ENCODE data around the gene RFC5. TPM values are rescaled to one million over a fixed set of nuclear protein-coding genes. Genes with fewer than 3 reads are reported as not detected.

The RFC5 gene
- total RNA-seq = 10 to 100 TPM in 7 of 8 experiments, 1 to 10 TPM in 1; 4.9 to 37.4 (median 15.9) TPM

GRCh38 chr12:118016424-118017264 lies at the start of gene RFC5:
Gene RFC5, plus strand, starts transcription at chr12:118016703. Its CDS starts 125 bp downstream, at chr12:118016828.
- in situ Hi-C loops (cut with MboI; ENCODE audit: low pct_unique_long_range_greater_than_20kb in 2 of 9, low sequenced_read_pairs in 9 of 9, unreplicated experiment in 9 of 9) = no loop called here
- 0 to 7% (median 0%) methylated on average over 1 to 13 of the region's 61 CpGs; no CpG with 5 or more reads in 1 of the 10 experiments for WGBS, 10 experiments
- ATAC-seq (replicated peaks in 6 of 8) = peak; percentile 97 to 99 (median 99)
- Histone ChIP-seq H3K27ac (peak within 1 kb of the TSS in 1 of 2 donors; percentile 73), H3K4me1 (replicated peaks in 1 of 2) (peaks cover 13 to 17% of the 10 kb centered on the region in 2 donors), H3K4me3 (peak within 1 kb of the TSS; percentile 55 to 70 (median 68))

- Histone ChIP-seq H3K27ac (no peak overlapping the region), H3K4me3 (peak overlapping the region in 4 of 5 donors; percentile 52 to 68 (median 64)), H3K4me1 (replicated peaks in 1 of 2) (peaks cover 0 to 5% of the 10 kb centered on the region in 2 donors)
- 0 to 61% (median 39%) methylated on average over 1 to 4 of the region's 4 CpGs; no CpG with 5 or more reads in 1 of the 10 experiments for WGBS, 10 experiments
- in situ Hi-C loops (cut with MboI; ENCODE audit: low pct_unique_long_range_greater_than_20kb in 2 of 9, low sequenced_read_pairs in 9 of 9, unreplicated experiment in 9 of 9) = no loop called here
- ATAC-seq (replicated peaks in 6 of 8) = no peak
Measured at GRCh38 chr12:117967043-117967442, 49.5 kb upstream of the RFC5 start.

GRCh38 chr12:117967512-117967911 lies 49.0 kb upstream of the RFC5 start:
- H3K4me1 ChIP-seq (replicated peaks in 1 of 2) = peaks cover 0 to 5% of the 10 kb centered on the region in 2 donors
- in situ Hi-C loops (cut with MboI; ENCODE audit: low pct_unique_long_range_greater_than_20kb in 2 of 9, low sequenced_read_pairs in 9 of 9, unreplicated experiment in 9 of 9) = no loop called here
- no peak for ATAC-seq (replicated peaks in 6 of 8)
- H3K27ac ChIP-seq = no peak overlapping the region
- peak overlapping the region; percentile 46 to 68 (median 62) for H3K4me3 ChIP-seq
- WGBS, 10 experiments = 0 to 67% (median 19%) methylated on average over 1 to 9 of the region's 12 CpGs; no CpG with 5 or more reads in 2 of the 10 experiments

GRCh38 chr12:117968151-117968789 lies 48.2 kb upstream of the RFC5 start:
- Histone ChIP-seq H3K4me1 (replicated peaks in 1 of 2) (peaks cover 0 to 5% of the 10 kb centered on the region in 2 donors), H3K4me3 (peak overlapping the region; percentile 46 to 68 (median 62)), H3K27ac (peak overlapping the region; percentile 47 to 52)
- WGBS, 10 experiments = 0 to 10% (median 0%) methylated on average over 2 to 4 of the region's 10 CpGs; no CpG with 5 or more reads in 5 of the 10 experiments
- ATAC-seq (replicated peaks in 6 of 8) = no peak
- in situ Hi-C loops (cut with MboI; ENCODE audit: low pct_unique_long_range_greater_than_20kb in 2 of 9, low sequenced_read_pairs in 9 of 9, unreplicated experiment in 9 of 9) = no loop called here

- peak; percentile 64 to 97 (median 96) for ATAC-seq (replicated peaks in 6 of 8)
- H3K4me1 ChIP-seq (replicated peaks in 1 of 2) = peaks cover 0 to 5% of the 10 kb centered on the region in 2 donors
- WGBS, 10 experiments = 0 to 7% (median 0%) methylated on average over 1 to 11 of the region's 86 CpGs; no CpG with 5 or more reads in 5 of the 10 experiments
- in situ Hi-C loops (cut with MboI; ENCODE audit: low pct_unique_long_range_greater_than_20kb in 2 of 9, low sequenced_read_pairs in 9 of 9, unreplicated experiment in 9 of 9) = no loop called here
- H3K27ac ChIP-seq = peak within 1 kb of the TSS; percentile 47 to 52
- peak within 1 kb of the TSS; percentile 46 to 68 (median 62) for H3K4me3 ChIP-seq
Measured at GRCh38 chr12:117968826-117969659, 47.5 kb upstream of the RFC5 start, which contains the start of gene KSR2. Gene KSR2, minus strand, starts transcription at chr12:117968990. Its CDS starts 735 bp downstream, at chr12:117968255.

DNA sequence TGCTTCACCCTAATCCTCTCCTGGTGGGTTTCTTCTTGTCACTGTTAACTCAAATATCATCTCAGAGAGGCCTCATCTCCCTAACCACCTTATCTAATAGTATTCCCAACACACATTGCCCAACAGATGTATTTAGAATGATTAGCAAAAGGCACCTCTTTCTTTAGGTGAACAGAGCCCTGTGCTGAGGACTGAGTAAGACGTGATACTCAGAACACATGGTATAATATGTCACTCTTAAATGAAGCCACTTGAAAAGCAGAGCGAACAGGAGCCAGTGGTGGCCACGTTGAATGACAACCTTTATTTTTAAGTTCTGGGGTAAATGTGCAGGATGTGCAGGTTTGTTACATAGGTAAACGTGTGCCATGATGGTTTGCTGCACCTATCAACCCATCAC lies 46.2 kb upstream of the RFC5 start:
- in situ Hi-C loops (cut with MboI; ENCODE audit: low pct_unique_long_range_greater_than_20kb in 2 of 9, low sequenced_read_pairs in 9 of 9, unreplicated experiment in 9 of 9) = no loop called here
- no peak overlapping the region for H3K4me3 ChIP-seq
- ATAC-seq (replicated peaks in 6 of 8) = no peak
- H3K4me1 ChIP-seq (replicated peaks in 1 of 2) = peaks cover 0 to 5% of the 10 kb centered on the region in 2 donors
- H3K27ac ChIP-seq = no peak overlapping the region
- WGBS, 10 experiments = 61 to 100% (median 100%) methylated on average over 1 to 3 of the region's 4 CpGs; no CpG with 5 or more reads in 5 of the 10 experiments

- Histone ChIP-seq H3K27ac (no peak overlapping the region), H3K4me3 (no peak overlapping the region), H3K4me1 (replicated peaks in 1 of 2) (peaks cover 0 to 5% of the 10 kb centered on the region in 2 donors)
- in situ Hi-C loops (cut with MboI; ENCODE audit: low pct_unique_long_range_greater_than_20kb in 2 of 9, low sequenced_read_pairs in 9 of 9, unreplicated experiment in 9 of 9) = no loop called here
- ATAC-seq (replicated peaks in 6 of 8) = peak in 1 of 8 experiments; percentile 55
- 40 to 100% (median 69%) methylated on average over 1 to 2 of the region's 2 CpGs; no CpG with 5 or more reads in 5 of the 10 experiments for WGBS, 10 experiments
Measured at GRCh38 chr12:117972301-117972700, 44.2 kb upstream of the RFC5 start.

DNA sequence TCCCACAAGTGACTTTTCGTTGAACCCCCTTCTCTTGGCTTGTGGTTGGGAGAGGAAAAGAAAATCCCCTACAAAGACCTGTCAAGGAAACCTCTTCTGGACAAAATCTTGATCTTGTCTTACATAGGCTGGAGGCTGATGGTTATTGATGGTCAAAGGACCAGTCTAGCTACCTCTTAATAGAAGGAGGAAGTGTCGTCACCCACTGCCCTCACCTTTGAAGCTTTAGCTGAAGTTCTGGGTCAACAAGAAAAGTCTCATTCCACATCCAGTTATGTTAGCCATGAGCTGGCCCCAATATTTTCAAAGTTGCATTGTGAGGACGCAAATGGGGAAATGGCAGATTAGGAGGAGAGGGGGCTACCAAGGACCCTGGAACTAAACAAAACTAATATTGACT lies 41.5 kb upstream of the RFC5 start:
- Histone ChIP-seq H3K27ac (no peak overlapping the region), H3K4me3 (no peak overlapping the region), H3K4me1 (replicated peaks in 1 of 2) (no peaks in the 10 kb centered on the region)
- in situ Hi-C loops (cut with MboI; ENCODE audit: low pct_unique_long_range_greater_than_20kb in 2 of 9, low sequenced_read_pairs in 9 of 9, unreplicated experiment in 9 of 9) = no loop called here
- WGBS, 10 experiments = 33 to 92% (median 64%) methylated on average over 1 to 3 of the region's 3 CpGs; no CpG with 5 or more reads in 3 of the 10 experiments
- ATAC-seq (replicated peaks in 6 of 8) = no peak

GRCh38 chr12:117977373-117977772 lies 39.1 kb upstream of the RFC5 start:
- Histone ChIP-seq H3K4me1 (replicated peaks in 1 of 2) (no peaks in the 10 kb centered on the region), H3K27ac (no peak overlapping the region), H3K4me3 (no peak overlapping the region)
- in situ Hi-C loops (cut with MboI; ENCODE audit: low pct_unique_long_range_greater_than_20kb in 2 of 9, low sequenced_read_pairs in 9 of 9, unreplicated experiment in 9 of 9) = no loop called here
- ATAC-seq (replicated peaks in 6 of 8) = no peak
- 43 to 100% (median 100%) methylated on average over 1 of the region's 1 CpG; no CpG with 5 or more reads in 1 of the 10 experiments for WGBS, 10 experiments

- WGBS, 10 experiments = 0 to 96% (median 48%) methylated on average over 1 to 4 of the region's 4 CpGs; no CpG with 5 or more reads in 2 of the 10 experiments
- H3K27ac ChIP-seq = no peak overlapping the region
- ATAC-seq (replicated peaks in 6 of 8) = peak in 3 of 8 experiments; percentile 85 to 95 (median 90)
- in situ Hi-C loops (cut with MboI; ENCODE audit: low pct_unique_long_range_greater_than_20kb in 2 of 9, low sequenced_read_pairs in 9 of 9, unreplicated experiment in 9 of 9) = no loop called here
- no peak overlapping the region for H3K4me3 ChIP-seq
- no peaks in the 10 kb centered on the region for H3K4me1 ChIP-seq (replicated peaks in 1 of 2)
Measured at GRCh38 chr12:117980616-117981015, 35.9 kb upstream of the RFC5 start.

DNA sequence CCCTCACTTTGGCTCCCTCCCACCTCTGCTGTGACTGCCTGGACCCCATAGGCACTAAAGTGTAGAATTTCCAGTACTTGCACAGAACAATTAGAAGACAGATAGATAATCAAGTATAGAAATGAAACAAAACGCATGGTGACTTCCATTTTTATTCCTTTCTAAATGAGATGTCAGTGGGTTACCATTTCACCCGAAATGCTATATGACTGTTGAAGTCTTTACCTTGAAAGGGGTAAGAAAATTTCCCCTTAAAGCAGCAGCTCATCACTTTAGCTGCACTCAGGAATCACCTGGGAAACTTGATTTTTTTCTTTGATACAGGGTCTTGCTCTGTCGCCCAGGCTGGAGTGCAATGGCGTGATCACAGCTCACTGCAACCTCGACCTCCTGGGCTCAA lies 35.2 kb upstream of the RFC5 start:
- WGBS, 10 experiments = 69 to 100% (median 88%) methylated on average over 1 to 4 of the region's 5 CpGs; no CpG with 5 or more reads in 5 of the 10 experiments
- Histone ChIP-seq H3K4me1 (replicated peaks in 1 of 2) (no peaks in the 10 kb centered on the region), H3K4me3 (no peak overlapping the region), H3K27ac (no peak overlapping the region)
- in situ Hi-C loops (cut with MboI; ENCODE audit: low pct_unique_long_range_greater_than_20kb in 2 of 9, low sequenced_read_pairs in 9 of 9, unreplicated experiment in 9 of 9) = no loop called here
- no peak for ATAC-seq (replicated peaks in 6 of 8)

- Histone ChIP-seq H3K4me1 (replicated peaks in 1 of 2) (no peaks in the 10 kb centered on the region), H3K4me3 (no peak overlapping the region), H3K27ac (no peak overlapping the region)
- ATAC-seq (replicated peaks in 6 of 8) = no peak
- 80 to 100% (median 90%) methylated on average over 1 to 2 of the region's 2 CpGs; no CpG with 5 or more reads in 6 of the 10 experiments for WGBS, 10 experiments
- in situ Hi-C loops (cut with MboI; ENCODE audit: low pct_unique_long_range_greater_than_20kb in 2 of 9, low sequenced_read_pairs in 9 of 9, unreplicated experiment in 9 of 9) = no loop called here
Measured at GRCh38 chr12:117985182-117985581, 31.3 kb upstream of the RFC5 start.

Data from motor neuron (in vitro differentiated cells).